SHP77 treated with DMSO at 0.1 percent for 48 hours (cell line): ENCODE results near the gene POC1A.

ENCODE experiments used
- DNase-seq: peaks from one replicate; lab custom pipeline; 2025; lab: John Stamatoyannopoulos, UW

Gene POC1A

GRCh38 chr3:52026041-52026440, 128.2 kb downstream of the POC1A start:
- DNase-seq = no peak

GRCh38 chr3:52025453-52025852, 128.8 kb downstream of the POC1A start:
- DNase-seq = no peak
